Activated CD4-positive, alpha-beta T cell treated with anti-CD3 and anti-CD28 coated beads, Interleukin-2, amount 10 ng/mL, durations not matched to agents 7 days and 5 days (primary cell): ENCODE measurements around the gene GNAS-AS1. TPM values are rescaled to one million over a fixed set of nuclear protein-coding genes. Genes with fewer than 3 reads are reported as not detected.
"Not testable (repeated sequence)": the region's sequence is repeated elsewhere in the genome, so short reads cannot be mapped to it uniquely, and the experiment has no call there.

Experiments used
- CTCF ChIA-PET: fragments of 350-600 bp; sonication (Branson Sonifier 250); formaldehyde crosslinking; loops from one replicate; lab custom pipeline; 2021; ENCODE audit warnings: antibody characterized with exemption; lab: Charles Lee
- POLR2A ChIA-PET: fragments of 350-600 bp; sonication (Branson Sonifier 250); formaldehyde crosslinking; loops from one replicate; lab custom pipeline; 2021; ENCODE audit warnings: antibody characterized with exemption; lab: Charles Lee
- DNase-seq: peaks from one replicate; pipeline ENCODE4 v3.0.0-alpha.2; 2020
- H3K27ac Mint-ChIP-seq: one replicate; pipeline ENCODE4 v1.8.0; 2021; ENCODE audit warnings: mild to moderate bottlenecking, moderate library complexity, mixed read lengths
- H3K27me3 Mint-ChIP-seq: one replicate; pipeline ENCODE4 v1.8.0; 2021; ENCODE audit warnings: mixed read lengths
- H3K36me3 Mint-ChIP-seq: one replicate; pipeline ENCODE4 v1.8.0; 2021; ENCODE audit warnings: low read depth, mixed read lengths
- H3K4me1 Mint-ChIP-seq: one replicate; pipeline ENCODE4 v1.8.0; 2021; ENCODE audit warnings: mixed read lengths
- H3K4me3 Mint-ChIP-seq: one replicate; pipeline ENCODE4 v1.8.0; 2021; ENCODE audit warnings: mild to moderate bottlenecking, moderate library complexity, mixed read lengths
- H3K9me3 Mint-ChIP-seq: one replicate; pipeline ENCODE4 v1.8.0; 2021; ENCODE audit warnings: mixed read lengths
- total RNA-seq, 2 experiments: library from RNA; stranded (reverse); gene quantifications; one replicate each; pipeline ENCODE4 v1.2.3, GENCODE V29; 2021

The GNAS-AS1 gene
- total RNA-seq, 2 experiments from 2014 or later = 0.96 to 1.5 TPM

- CTCF ChIA-PET = interaction anchor here (1.2 kb wide), 1 partner anchor 187 kb away, joined by 4 read pairs; the partner anchor contains the start of gene STX16
- peaks cover 20% of the 10 kb centered on the region for H3K4me1 Mint-ChIP-seq
- no peak overlapping the region for H3K27ac Mint-ChIP-seq
- H3K36me3 Mint-ChIP-seq = peaks cover 1% of the 10 kb centered on the region
- H3K9me3 Mint-ChIP-seq = no peaks in the 10 kb centered on the region
- POLR2A ChIA-PET = no interaction called here
- peaks cover 58% of the 10 kb centered on the region for H3K27me3 Mint-ChIP-seq
- DNase-seq = no peak
- no peak overlapping the region for H3K4me3 Mint-ChIP-seq
Measured at GRCh38 chr20:58837717-58838116, 13.0 kb downstream of the GNAS-AS1 start.

DNA sequence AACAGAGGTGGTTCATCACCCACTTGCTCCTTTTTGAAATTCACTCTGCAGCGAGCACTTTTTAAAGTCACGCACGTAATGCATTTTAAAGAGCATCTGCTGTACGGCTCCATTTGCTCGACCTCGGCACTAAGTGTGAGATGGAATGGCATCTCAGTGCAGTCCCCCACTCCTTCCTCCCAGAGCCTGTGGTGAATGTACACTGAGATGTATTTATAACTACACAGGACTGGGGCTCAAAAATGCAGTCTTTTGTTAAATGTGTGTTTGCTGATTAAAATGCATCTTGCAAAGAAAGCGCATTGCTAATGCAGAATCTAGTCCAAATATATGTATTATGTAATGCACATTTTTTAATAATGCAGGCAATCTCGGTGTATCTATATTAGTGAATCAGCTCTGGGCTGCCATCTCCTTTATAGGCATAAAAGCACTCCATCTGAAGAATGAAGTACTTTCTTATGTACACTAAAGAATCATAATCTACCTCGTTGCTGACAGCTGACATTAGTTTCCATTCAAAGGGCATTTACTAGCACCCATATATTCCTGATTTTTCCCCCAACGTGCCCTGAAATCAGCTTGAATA lies 14.0 kb downstream of the GNAS-AS1 start:
- no peak overlapping the region for H3K27ac Mint-ChIP-seq
- peaks cover 55% of the 10 kb centered on the region for H3K27me3 Mint-ChIP-seq
- POLR2A ChIA-PET = no interaction called here
- H3K4me3 Mint-ChIP-seq = no peak overlapping the region
- CTCF ChIA-PET = no interaction called here
- DNase-seq = no peak
- H3K9me3 Mint-ChIP-seq = no peaks in the 10 kb centered on the region
- peaks cover 19% of the 10 kb centered on the region for H3K4me1 Mint-ChIP-seq
- peaks cover 3% of the 10 kb centered on the region for H3K36me3 Mint-ChIP-seq

GRCh38 chr20:58835231-58835630 lies 15.5 kb downstream of the GNAS-AS1 start:
- peaks cover 15% of the 10 kb centered on the region for H3K4me1 Mint-ChIP-seq
- H3K27ac Mint-ChIP-seq = no peak overlapping the region
- H3K9me3 Mint-ChIP-seq = peaks cover 4% of the 10 kb centered on the region
- ChIA-PET POLR2A (no interaction called here), CTCF (no interaction called here)
- H3K36me3 Mint-ChIP-seq = peaks cover 6% of the 10 kb centered on the region
- no peak overlapping the region for H3K4me3 Mint-ChIP-seq
- H3K27me3 Mint-ChIP-seq = peaks cover 41% of the 10 kb centered on the region
- no peak for DNase-seq

DNA sequence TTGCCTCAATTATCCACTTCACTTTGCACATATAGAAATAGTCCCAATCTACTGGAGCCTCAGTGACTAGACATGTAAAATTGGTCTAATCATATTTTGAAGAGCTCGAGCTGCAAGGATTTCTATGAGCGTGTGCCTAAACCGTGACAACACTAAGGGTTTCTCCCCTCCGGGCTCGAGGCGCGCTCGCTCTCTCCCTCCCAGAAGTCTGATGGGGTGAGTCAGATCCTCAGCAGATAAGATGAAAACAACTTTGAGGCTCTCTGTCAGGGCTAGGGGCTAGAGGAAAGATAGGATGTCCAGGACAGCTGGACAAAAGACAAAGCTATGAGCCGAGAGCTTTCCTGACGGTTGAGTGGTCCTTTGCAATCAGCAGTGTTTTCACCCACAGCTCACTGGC lies 16.8 kb downstream of the GNAS-AS1 start:
- POLR2A ChIA-PET = no interaction called here
- no peak for DNase-seq
- Mint-ChIP-seq H3K4me3 (no peak overlapping the region), H3K36me3 (peaks cover 6% of the 10 kb centered on the region), H3K27me3 (peaks cover 28% of the 10 kb centered on the region), H3K9me3 (peaks cover 4% of the 10 kb centered on the region), H3K4me1 (peaks cover 13% of the 10 kb centered on the region), H3K27ac (no peak overlapping the region)
- CTCF ChIA-PET = interaction anchor here (0.8 kb wide), 1 partner anchor 36 kb away, joined by 3 read pairs; no protein-coding TSS in a partner anchor

- H3K9me3 Mint-ChIP-seq = peaks cover 4% of the 10 kb centered on the region
- no peak overlapping the region for H3K27ac Mint-ChIP-seq
- peaks cover 3% of the 10 kb centered on the region for H3K4me1 Mint-ChIP-seq
- H3K27me3 Mint-ChIP-seq = peaks cover 21% of the 10 kb centered on the region
- no peak for DNase-seq
- CTCF ChIA-PET = no interaction called here
- no peak overlapping the region for H3K4me3 Mint-ChIP-seq
- H3K36me3 Mint-ChIP-seq = peaks cover 6% of the 10 kb centered on the region
- POLR2A ChIA-PET = no interaction called here
Measured at GRCh38 chr20:58832457-58832856, 18.2 kb downstream of the GNAS-AS1 start.

GRCh38 chr20:58829531-58829941 lies 21.2 kb downstream of the GNAS-AS1 start:
- POLR2A ChIA-PET = no interaction called here
- H3K4me3 Mint-ChIP-seq = no peak overlapping the region
- peaks cover 4% of the 10 kb centered on the region for H3K9me3 Mint-ChIP-seq
- CTCF ChIA-PET = interaction anchor here (1.3 kb wide), 1 partner anchor 11 kb away, joined by 4 read pairs; no protein-coding TSS in a partner anchor
- peaks cover 13% of the 10 kb centered on the region for H3K27me3 Mint-ChIP-seq
- H3K36me3 Mint-ChIP-seq = peaks cover 6% of the 10 kb centered on the region
- no peak overlapping the region for H3K27ac Mint-ChIP-seq
- DNase-seq = no peak
- peaks cover 2% of the 10 kb centered on the region for H3K4me1 Mint-ChIP-seq

DNA sequence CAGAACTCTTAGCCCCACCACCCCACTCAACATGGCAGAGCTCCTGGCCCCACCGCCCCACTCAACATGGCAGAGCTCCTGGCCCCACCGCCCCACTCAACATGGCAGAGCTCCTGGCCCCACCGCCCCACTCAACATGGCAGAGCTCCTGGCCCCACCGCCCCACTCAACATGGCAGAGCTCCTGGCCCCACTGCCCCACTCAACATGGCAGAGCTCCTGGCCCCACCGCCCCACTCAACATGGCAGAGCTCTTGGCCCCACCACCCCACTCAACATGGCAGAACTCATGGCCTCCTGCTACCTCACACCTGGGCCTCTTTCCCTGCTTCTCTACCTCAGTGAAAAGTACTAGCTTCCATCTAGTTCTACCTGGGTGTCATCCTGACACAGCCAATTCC lies 21.9 kb downstream of the GNAS-AS1 start:
- H3K4me1 Mint-ChIP-seq, POLR2A ChIA-PET, H3K36me3 Mint-ChIP-seq, H3K9me3 Mint-ChIP-seq, DNase-seq, H3K27ac Mint-ChIP-seq, H3K4me3 Mint-ChIP-seq: not testable (repeated sequence)
- H3K27me3 Mint-ChIP-seq = peaks cover 13% of the 10 kb centered on the region
- CTCF ChIA-PET = interaction anchor here (1.3 to 2.7 kb wide), 2 partner anchors 10 to 15 kb away, joined by 4 to 6 read pairs; no protein-coding TSS in a partner anchor

DNA sequence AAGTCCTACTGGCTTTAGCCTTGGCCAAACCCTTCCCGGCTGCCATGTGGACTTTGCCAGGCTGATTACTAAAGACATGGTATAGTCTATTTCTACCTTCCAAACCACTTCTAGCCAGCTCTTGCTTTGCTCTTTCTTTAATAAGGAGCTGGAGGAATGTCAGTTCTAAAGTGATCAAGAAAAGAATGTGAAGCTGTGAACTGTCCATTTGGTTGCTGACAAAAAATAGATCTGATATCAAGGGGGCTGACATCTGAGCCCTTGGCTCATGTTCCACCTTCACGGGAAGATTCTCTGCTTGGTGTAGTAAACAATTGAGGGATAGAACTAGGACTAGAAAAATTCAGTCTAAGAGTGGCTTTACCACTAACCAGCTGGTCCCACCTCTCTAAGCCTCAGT lies 22.6 kb downstream of the GNAS-AS1 start:
- Mint-ChIP-seq H3K36me3 (peaks cover 6% of the 10 kb centered on the region), H3K4me1 (peaks cover 2% of the 10 kb centered on the region), H3K9me3 (peaks cover 4% of the 10 kb centered on the region), H3K27me3 (peaks cover 13% of the 10 kb centered on the region), H3K4me3 (no peak overlapping the region), H3K27ac (no peak overlapping the region)
- DNase-seq = no peak
- ChIA-PET CTCF (interaction anchor here (1.3 to 2.7 kb wide), 2 partner anchors 9 to 14 kb away, joined by 4 to 6 read pairs; no protein-coding TSS in a partner anchor), POLR2A (no interaction called here)

- Mint-ChIP-seq H3K27ac (no peak overlapping the region), H3K4me1 (no peaks in the 10 kb centered on the region), H3K4me3 (no peak overlapping the region), H3K9me3 (peaks cover 4% of the 10 kb centered on the region), H3K27me3 (peaks cover 2% of the 10 kb centered on the region), H3K36me3 (peaks cover 4% of the 10 kb centered on the region)
- DNase-seq = no peak
- CTCF ChIA-PET = no interaction called here
- POLR2A ChIA-PET = no interaction called here
Measured at GRCh38 chr20:58826271-58826670, 24.4 kb downstream of the GNAS-AS1 start.

DNA sequence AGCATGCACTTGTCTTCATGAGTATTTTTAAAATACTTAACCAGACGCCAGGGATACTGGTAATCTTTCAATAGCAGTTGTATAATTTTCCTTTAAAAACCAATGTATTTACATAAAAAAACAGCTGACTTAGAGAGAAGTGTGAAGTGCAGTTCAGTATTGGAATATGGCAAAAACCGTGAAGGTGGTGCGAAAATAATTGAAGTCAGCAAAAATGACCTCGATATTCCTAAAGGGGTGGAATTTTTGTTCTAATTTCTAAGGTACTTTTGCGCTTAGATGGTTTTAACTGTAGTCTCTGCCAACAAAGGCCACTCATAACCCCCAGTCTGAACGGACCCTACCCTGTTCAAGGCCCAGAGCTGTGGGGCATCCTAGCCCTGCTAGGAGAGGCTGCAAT lies 25.3 kb downstream of the GNAS-AS1 start:
- no peak overlapping the region for H3K4me3 Mint-ChIP-seq
- ChIA-PET CTCF (no interaction called here), POLR2A (no interaction called here)
- no peaks in the 10 kb centered on the region for H3K4me1 Mint-ChIP-seq
- H3K27ac Mint-ChIP-seq = no peak overlapping the region
- no peak for DNase-seq
- H3K36me3 Mint-ChIP-seq = peaks cover 2% of the 10 kb centered on the region
- H3K27me3 Mint-ChIP-seq = peaks cover 2% of the 10 kb centered on the region
- no peaks in the 10 kb centered on the region for H3K9me3 Mint-ChIP-seq

GRCh38 chr20:58824843-58825242 lies 25.9 kb downstream of the GNAS-AS1 start:
- Mint-ChIP-seq H3K36me3 (peaks cover 2% of the 10 kb centered on the region), H3K4me1 (no peaks in the 10 kb centered on the region), H3K4me3 (no peak overlapping the region), H3K27me3 (peaks cover 2% of the 10 kb centered on the region), H3K9me3 (no peaks in the 10 kb centered on the region), H3K27ac (no peak overlapping the region)
- ChIA-PET CTCF (interaction anchor here (0.8 to 1.4 kb wide), 2 partner anchors 10 to 22 kb away, joined by 3 to 5 read pairs; no protein-coding TSS in a partner anchor), POLR2A (no interaction called here)
- no peak for DNase-seq

- peaks cover 2% of the 10 kb centered on the region for H3K27me3 Mint-ChIP-seq
- ChIA-PET CTCF (interaction anchor here (1.2 kb wide), 1 partner anchor 16 kb away, joined by 3 read pairs; no protein-coding TSS in a partner anchor), POLR2A (no interaction called here)
- peaks cover 7% of the 10 kb centered on the region for H3K36me3 Mint-ChIP-seq
- no peaks in the 10 kb centered on the region for H3K9me3 Mint-ChIP-seq
- no peak for DNase-seq
- H3K4me1 Mint-ChIP-seq = peaks cover 15% of the 10 kb centered on the region
- H3K27ac Mint-ChIP-seq = no peak overlapping the region
- H3K4me3 Mint-ChIP-seq = no peak overlapping the region
Measured at GRCh38 chr20:58822748-58823730, 27.7 kb downstream of the GNAS-AS1 start.

GRCh38 chr20:58822149-58822548 lies 28.6 kb downstream of the GNAS-AS1 start:
- peaks cover 7% of the 10 kb centered on the region for H3K36me3 Mint-ChIP-seq
- no peaks in the 10 kb centered on the region for H3K9me3 Mint-ChIP-seq
- H3K4me3 Mint-ChIP-seq = no peak overlapping the region
- H3K4me1 Mint-ChIP-seq = peaks cover 16% of the 10 kb centered on the region
- peaks cover 2% of the 10 kb centered on the region for H3K27me3 Mint-ChIP-seq
- POLR2A ChIA-PET = no interaction called here
- H3K27ac Mint-ChIP-seq = no peak overlapping the region
- CTCF ChIA-PET = interaction anchor here (1.2 kb wide), 1 partner anchor 17 kb away, joined by 3 read pairs; no protein-coding TSS in a partner anchor
- DNase-seq = no peak
